Hematopoietic multipotent progenitor cell treated with erythropoietin and hydrocortisone succinate and interleukin-3 and kit ligand, for 17 days (in vitro differentiated cells): ENCODE results near the gene MCM7.
"Not testable (repeated sequence)": the region's sequence is repeated elsewhere in the genome, so short reads cannot be mapped to it uniquely, and the experiment has no call there.

Experiments used
- DNase-seq: peaks from one replicate; pipeline ENCODE4 v3.0.0-alpha.2; 2015; ENCODE audit warnings: low spot score

Gene MCM7

GRCh38 chr7:100101016-100101862 lies at the start of gene MCM7, which contains the start of gene AP4M1:
TSS of gene MCM7 (minus strand) at chr7:100101397. CDS start at chr7:100101294, 103 bp downstream.
TSS of gene AP4M1 (plus strand) at chr7:100101643. CDS start at chr7:100101715, 72 bp downstream.
- DNase-seq: peak; percentile 95

- peak; percentile 98 for DNase-seq
Measured at GRCh38 chr7:100148559-100149328, 47.5 kb upstream of the MCM7 start, which contains the start of gene LAMTOR4. TSS of gene LAMTOR4 (plus strand) at chr7:100148918. CDS start at chr7:100148973, 55 bp downstream.

- DNase-seq: no peak
Measured at GRCh38 chr7:100148225-100148558, 47.0 kb upstream of the MCM7 start.

GRCh38 chr7:100147278-100147677 lies 46.1 kb upstream of the MCM7 start:
- no peak for DNase-seq

- DNase-seq: not testable (repeated sequence)
Measured at GRCh38 chr7:100146350-100146749, 45.2 kb upstream of the MCM7 start.

- DNase-seq: no peak
Measured at GRCh38 chr7:100142461-100142860, 41.3 kb upstream of the MCM7 start.

- no peak for DNase-seq
Measured at GRCh38 chr7:100141555-100141949, 40.4 kb upstream of the MCM7 start.

- no peak for DNase-seq
Measured at GRCh38 chr7:100137851-100138760, 36.9 kb upstream of the MCM7 start.

GRCh38 chr7:100132697-100133151 lies 31.5 kb upstream of the MCM7 start:
- peak; percentile 70 for DNase-seq

GRCh38 chr7:100132126-100132525 lies 30.9 kb upstream of the MCM7 start:
- no peak for DNase-seq

GRCh38 chr7:100130608-100131453 lies 29.6 kb upstream of the MCM7 start:
- DNase-seq: peak; percentile 82

GRCh38 chr7:100130220-100130607 lies 29.0 kb upstream of the MCM7 start:
- not testable (repeated sequence) for DNase-seq

- DNase-seq: no peak
Measured at GRCh38 chr7:100128637-100128963, 27.4 kb upstream of the MCM7 start.

GRCh38 chr7:100127866-100128636 lies 26.9 kb upstream of the MCM7 start:
- peak; percentile 16 for DNase-seq

GRCh38 chr7:100126931-100127865 lies 26.0 kb upstream of the MCM7 start, which contains the start of gene MBLAC1:
TSS of gene MBLAC1 (plus strand) at chr7:100126967. CDS start at chr7:100127396, 429 bp downstream.
- DNase-seq: peak; percentile 94

- DNase-seq: no peak
Measured at GRCh38 chr7:100126239-100126930, 25.2 kb upstream of the MCM7 start.

- peak; percentile 40 for DNase-seq
Measured at GRCh38 chr7:100124301-100125230, 23.4 kb upstream of the MCM7 start.
